Neural cell (in vitro differentiated cells): ENCODE measurements around the gene COL28A1.

Experiments used
- SMC3 ChIP-seq: fragments of 450-650 bp; conservative IDR thresholded peaks from 2 replicates; pipeline ENCODE4 v1.6.1; 2014; ENCODE audit warnings: antibody characterized with exemption, mild to moderate bottlenecking, moderate library complexity; ENCODE audit not compliant: poor library complexity
- TF ChIP-seq, protein P1 (sequence below): fragments of 450-650 bp; IDR thresholded peaks from 2 replicates; pipeline ENCODE4 v1.5.1; 2014; ENCODE audit warnings: antibody characterized with exemption, mild to moderate bottlenecking, moderate library complexity; ENCODE audit not compliant: poor library complexity, severe bottlenecking

DNA sequence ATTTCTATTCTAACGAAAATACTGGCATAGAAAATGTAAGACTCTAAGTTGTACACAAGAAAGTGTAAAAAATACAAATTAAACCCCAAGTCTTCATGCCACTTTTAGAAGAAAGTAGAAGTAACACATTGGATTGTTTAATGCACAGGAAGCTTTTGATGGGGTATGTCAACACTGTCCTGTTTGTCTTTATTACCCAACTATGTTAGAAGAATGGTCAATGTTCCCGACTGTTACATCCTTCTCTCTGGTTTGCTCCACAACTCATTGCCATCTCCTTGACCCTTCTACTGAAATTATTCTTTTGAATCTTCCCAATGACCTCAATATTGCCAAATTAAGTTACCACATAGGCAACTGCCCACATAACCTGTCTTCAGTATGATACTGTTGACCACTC, 35.8 kb downstream of the COL28A1 start:
- TF ChIP-seq, protein P1, sequence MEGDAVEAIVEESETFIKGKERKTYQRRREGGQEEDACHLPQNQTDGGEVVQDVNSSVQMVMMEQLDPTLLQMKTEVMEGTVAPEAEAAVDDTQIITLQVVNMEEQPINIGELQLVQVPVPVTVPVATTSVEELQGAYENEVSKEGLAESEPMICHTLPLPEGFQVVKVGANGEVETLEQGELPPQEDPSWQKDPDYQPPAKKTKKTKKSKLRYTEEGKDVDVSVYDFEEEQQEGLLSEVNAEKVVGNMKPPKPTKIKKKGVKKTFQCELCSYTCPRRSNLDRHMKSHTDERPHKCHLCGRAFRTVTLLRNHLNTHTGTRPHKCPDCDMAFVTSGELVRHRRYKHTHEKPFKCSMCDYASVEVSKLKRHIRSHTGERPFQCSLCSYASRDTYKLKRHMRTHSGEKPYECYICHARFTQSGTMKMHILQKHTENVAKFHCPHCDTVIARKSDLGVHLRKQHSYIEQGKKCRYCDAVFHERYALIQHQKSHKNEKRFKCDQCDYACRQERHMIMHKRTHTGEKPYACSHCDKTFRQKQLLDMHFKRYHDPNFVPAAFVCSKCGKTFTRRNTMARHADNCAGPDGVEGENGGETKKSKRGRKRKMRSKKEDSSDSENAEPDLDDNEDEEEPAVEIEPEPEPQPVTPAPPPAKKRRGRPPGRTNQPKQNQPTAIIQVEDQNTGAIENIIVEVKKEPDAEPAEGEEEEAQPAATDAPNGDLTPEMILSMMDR = no peak
- TF ChIP-seq SMC3 = no peak
